Ectodermal cell (in vitro differentiated cells): ENCODE measurements around the gene ERCC5.

Experiments used
- H3K27ac ChIP-seq: 2 replicates; pipeline ENCODE4 v1.7.0; 2013; ENCODE audit warnings: mild to moderate bottlenecking, low read depth, low read length; ENCODE audit not compliant: insufficient read depth, poor library complexity, severe bottlenecking
- H3K27me3 ChIP-seq: 2 replicates; pipeline ENCODE4 v1.7.0; 2013; ENCODE audit warnings: mild to moderate bottlenecking, low read length; ENCODE audit not compliant: insufficient read depth, control insufficient read depth, poor library complexity, severe bottlenecking
- H3K36me3 ChIP-seq: one replicate; pipeline ENCODE4 v1.7.0; 2013; ENCODE audit warnings: low read length; ENCODE audit not compliant: control insufficient read depth, insufficient read depth
- H3K4me1 ChIP-seq: one replicate; pipeline ENCODE4 v1.7.0; 2013; ENCODE audit warnings: low read length; ENCODE audit not compliant: control insufficient read depth, insufficient read depth
- H3K4me3 ChIP-seq: 2 replicates; pipeline ENCODE4 v1.7.0; 2013; ENCODE audit warnings: low read depth, low read length, control low read depth; ENCODE audit not compliant: insufficient read depth
- H3K9me3 ChIP-seq: 2 replicates; pipeline ENCODE4 v1.7.0; 2013; ENCODE audit warnings: mild to moderate bottlenecking, low read length, moderate library complexity; ENCODE audit not compliant: control insufficient read depth
- WGBS, 2 experiments: methylation state at CpG; one replicate each; pipeline ENCODE4 v1.1.7; 2013; ENCODE audit warnings: missing lambda C conversion rate in 2 of 2; 5-methylcytosine and 5-hydroxymethylcytosine counted together

Gene ERCC5

DNA sequence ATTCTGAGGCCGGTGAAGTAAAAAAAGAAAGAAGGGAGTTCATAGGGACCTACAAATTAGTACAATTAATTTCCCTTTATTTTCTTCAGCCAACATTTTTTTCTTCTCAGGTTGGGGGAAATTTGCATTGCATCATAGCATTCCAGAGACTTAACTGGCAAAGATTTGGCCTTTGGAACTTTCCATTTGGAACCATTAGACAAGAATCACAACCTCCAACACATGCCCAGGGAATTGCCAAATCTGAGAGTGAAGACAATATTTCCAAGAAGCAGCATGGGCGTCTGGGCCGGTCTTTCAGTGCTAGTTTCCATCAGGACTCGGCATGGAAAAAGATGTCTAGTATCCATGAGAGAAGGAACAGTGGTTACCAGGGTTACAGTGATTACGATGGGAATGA is 6.4 kb upstream of the ERCC5 start:
- Histone ChIP-seq H3K9me3 (no peaks in the 10 kb centered on the region), H3K27me3 (no peaks in the 10 kb centered on the region), H3K4me1 (no peaks in the 10 kb centered on the region), H3K27ac (no peak overlapping the region), H3K36me3 (no peaks in the 10 kb centered on the region), H3K4me3 (no peak overlapping the region)
- WGBS, 2 experiments: 93 to 95% methylated on average over 4 to 5 of the region's 5 CpGs

DNA sequence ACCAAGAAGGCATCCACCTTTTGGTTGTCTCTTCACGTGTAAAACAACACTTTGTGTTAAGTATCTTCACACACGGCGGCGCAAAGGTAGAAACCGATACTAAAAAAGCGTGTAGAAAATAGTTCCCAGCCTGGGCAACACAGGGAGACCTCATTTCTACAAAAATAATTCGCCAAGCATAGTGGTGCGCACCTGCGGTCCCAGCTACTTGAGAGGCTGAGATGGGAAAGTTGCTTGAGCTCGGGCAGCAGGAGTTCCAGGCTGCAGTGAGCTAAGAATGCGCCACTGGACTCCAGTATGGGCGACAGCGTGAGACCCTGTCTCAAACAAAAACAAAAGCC is 573 bp upstream of the ERCC5 start:
- H3K27ac ChIP-seq: no peak overlapping the region
- 9 to 12% methylated on average over 13 of the region's 13 CpGs for WGBS, 2 experiments
- H3K4me3 ChIP-seq: peak overlapping the region; percentile 97
- H3K4me1 ChIP-seq: no peaks in the 10 kb centered on the region
- H3K27me3 ChIP-seq: no peaks in the 10 kb centered on the region
- no peaks in the 10 kb centered on the region for H3K9me3 ChIP-seq
- H3K36me3 ChIP-seq: no peaks in the 10 kb centered on the region

DNA sequence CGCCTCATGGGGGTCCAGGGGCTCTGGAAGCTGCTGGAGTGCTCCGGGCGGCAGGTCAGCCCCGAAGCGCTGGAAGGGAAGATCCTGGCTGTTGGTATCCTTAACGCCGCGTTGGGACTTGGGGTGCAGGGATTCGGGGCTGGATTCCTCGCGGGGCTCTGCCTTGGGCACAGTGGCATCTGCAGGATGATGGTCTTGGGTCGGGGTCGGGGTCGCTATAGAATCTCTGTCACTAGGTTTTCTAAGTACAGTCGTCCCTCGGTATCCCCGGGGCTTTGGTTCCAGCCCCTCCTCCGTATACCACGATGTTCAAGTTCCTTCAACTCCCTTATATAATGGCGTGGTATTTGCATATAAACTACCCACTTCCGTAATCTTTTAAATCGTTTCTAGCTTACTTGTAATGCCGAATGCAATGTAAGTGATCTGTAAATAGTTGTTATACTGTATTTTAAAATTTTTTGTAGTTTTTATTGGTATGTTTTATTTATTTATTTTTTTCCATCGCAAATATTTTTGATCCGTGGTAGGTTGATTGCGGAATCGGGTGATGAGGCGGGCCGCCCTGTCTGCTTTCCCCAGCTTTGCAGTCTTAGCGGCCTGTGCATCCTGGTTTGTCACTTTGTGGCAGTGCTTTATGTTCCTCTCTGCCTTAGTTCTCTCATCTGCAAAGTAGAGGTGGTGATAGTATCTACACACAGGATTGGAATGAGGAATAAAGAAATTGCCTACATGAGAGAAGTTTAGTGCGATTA is 606 bp downstream of the ERCC5 start:
- H3K36me3 ChIP-seq: no peaks in the 10 kb centered on the region
- no peaks in the 10 kb centered on the region for H3K9me3 ChIP-seq
- H3K4me3 ChIP-seq: peak overlapping the region; percentile 97
- no peaks in the 10 kb centered on the region for H3K4me1 ChIP-seq
- WGBS, 2 experiments: 1 to 3% methylated on average over 24 to 27 of the region's 31 CpGs
- H3K27me3 ChIP-seq: no peaks in the 10 kb centered on the region
- peak overlapping the region; percentile 62 for H3K27ac ChIP-seq

DNA sequence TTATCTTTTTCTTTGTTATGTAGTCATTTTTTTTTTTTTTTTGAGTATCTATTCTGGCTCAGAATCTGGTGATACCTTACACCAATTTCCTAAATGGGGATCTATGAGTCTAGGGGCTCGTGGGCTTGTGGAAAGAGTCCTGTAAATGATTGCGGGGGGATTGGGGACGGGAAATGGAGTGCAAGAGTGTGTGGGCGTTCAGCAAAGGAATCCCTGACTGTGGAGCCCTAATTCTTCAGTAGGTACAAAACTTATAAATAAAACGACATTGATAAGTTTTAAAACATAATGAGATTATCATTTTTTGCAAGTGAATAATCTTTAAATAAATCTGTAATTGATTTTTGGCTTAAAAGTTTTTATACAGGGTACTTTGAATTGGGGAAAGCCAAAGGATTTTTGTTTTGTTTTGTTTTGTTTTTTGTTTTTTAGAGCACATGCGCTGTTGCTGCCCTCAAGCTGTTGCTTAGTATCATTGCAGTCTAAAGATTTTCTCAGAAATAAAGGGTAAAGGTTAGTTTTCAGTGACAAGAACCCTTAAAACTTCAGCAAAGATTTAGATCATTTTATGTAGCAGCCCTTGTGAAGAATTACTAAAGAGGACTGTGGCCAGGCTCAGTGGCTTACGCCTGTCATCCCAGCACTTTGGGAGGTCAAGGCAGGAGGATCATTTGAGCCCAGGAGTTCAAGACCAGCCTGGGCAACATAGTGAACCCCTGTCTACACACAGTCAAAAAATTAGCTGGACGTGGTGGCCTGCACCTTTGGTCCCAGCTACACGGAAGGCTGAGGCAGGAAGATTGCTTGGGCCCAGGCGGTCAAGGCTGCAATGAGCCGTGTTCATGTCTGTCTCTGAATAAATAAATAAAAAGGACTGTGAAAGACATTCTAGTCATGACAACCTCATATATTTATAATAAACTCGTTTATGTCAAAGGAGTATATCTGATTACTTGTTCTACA is 1.7 kb downstream of the ERCC5 start:
- H3K27ac ChIP-seq: no peak overlapping the region
- H3K4me3 ChIP-seq: peak overlapping the region; percentile 97
- WGBS, 2 experiments: 50 to 53% methylated on average over 9 of the region's 12 CpGs
- H3K4me1 ChIP-seq: no peaks in the 10 kb centered on the region
- H3K27me3 ChIP-seq: no peaks in the 10 kb centered on the region
- H3K36me3 ChIP-seq: no peaks in the 10 kb centered on the region
- H3K9me3 ChIP-seq: no peaks in the 10 kb centered on the region

DNA sequence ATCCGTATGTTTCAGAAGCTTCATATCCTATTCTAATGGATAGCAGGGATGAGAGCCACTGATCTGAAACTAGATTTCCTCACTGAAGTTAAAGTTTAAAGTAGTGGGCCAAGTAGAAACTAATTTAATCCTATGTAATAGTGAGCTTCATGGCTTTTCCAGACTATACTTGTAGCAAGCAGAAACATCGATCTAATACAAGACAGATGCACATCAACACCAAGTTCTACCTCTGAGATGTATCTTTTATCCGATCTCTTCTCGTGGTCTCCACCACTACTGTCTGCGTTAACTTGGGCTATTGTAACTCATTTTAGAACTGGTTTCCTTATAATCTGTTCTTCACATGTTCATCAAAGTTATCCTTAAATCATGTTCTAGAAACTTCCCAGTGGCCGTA is 3.1 kb downstream of the ERCC5 start:
- Histone ChIP-seq H3K27me3 (no peaks in the 10 kb centered on the region), H3K27ac (no peak overlapping the region), H3K4me1 (no peaks in the 10 kb centered on the region), H3K9me3 (no peaks in the 10 kb centered on the region), H3K36me3 (no peaks in the 10 kb centered on the region), H3K4me3 (no peak overlapping the region)
- WGBS, 2 experiments: 95 to 96% methylated on average over 6 of the region's 6 CpGs

DNA sequence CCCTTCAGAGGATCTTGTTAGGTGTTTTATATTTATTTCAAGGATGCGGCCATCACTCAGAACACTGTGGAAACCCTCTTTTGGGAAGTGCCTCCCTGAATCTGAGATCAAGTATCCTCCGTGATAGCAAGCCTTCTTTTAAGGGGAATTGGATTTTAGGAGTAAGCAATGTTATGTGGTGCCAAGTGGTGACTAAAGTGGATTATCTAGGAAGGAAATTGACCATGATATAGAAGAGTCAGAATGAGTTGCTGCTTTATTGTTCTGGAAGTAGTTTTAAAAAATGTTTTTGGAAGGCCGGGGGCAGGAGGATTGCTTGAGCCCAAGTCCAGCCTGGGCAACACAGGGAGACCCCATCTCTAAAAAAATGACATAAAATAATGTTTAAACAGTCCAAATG is 6.7 kb downstream of the ERCC5 start:
- Histone ChIP-seq H3K4me3 (no peak overlapping the region), H3K4me1 (no peaks in the 10 kb centered on the region), H3K9me3 (no peaks in the 10 kb centered on the region), H3K27me3 (no peaks in the 10 kb centered on the region), H3K27ac (no peak overlapping the region), H3K36me3 (no peaks in the 10 kb centered on the region)
- 90 to 98% methylated on average over 3 of the region's 3 CpGs for WGBS, 2 experiments

DNA sequence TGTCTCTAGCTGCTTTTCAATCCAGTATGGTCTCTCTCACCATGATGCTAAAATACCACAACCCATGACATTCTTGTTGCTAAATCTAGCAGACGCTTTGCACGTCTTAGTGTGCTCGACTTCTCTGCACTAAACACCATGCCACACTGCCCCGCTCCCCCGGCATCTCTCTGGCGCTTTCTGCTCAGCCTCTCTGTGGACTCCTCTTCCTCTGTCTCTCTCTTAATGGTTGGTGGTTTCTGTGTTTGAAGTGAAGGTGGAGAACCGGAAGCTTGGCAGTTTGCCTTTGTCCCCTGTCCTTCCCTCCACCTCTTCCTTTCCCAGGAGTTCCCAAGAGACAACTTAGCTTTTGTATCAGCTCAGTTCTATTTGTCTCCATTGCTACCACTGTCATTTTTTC is 8.8 kb downstream of the ERCC5 start:
- 93% methylated on average over 7 of the region's 7 CpGs for WGBS, 2 experiments
- H3K36me3 ChIP-seq: no peaks in the 10 kb centered on the region

DNA sequence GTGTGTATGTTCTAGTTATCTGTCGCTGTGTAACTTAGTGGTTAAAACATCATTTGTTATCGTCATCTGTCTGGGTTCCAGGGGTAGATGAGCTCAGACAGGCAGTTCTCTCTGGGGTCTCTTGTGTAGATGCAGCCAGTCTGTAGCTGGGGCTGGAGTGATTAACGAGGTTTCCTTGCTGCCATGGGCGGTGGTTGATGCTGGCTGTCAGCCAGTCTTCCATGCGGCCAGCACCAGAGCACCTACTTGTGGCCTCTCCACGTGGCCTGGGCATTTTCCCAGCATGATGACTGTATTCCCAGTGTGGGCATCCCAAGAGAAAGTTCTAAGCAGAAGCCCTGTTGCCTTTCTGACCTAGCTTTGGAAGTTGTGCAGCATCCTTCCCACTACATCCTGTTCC is 10.7 kb downstream of the ERCC5 start:
- no peak overlapping the region for H3K27ac ChIP-seq
- WGBS, 2 experiments: 75% methylated on average over 6 of the region's 6 CpGs
- no peak overlapping the region for H3K4me3 ChIP-seq
- no peaks in the 10 kb centered on the region for H3K4me1 ChIP-seq
- H3K27me3 ChIP-seq: no peaks in the 10 kb centered on the region
- H3K9me3 ChIP-seq: no peaks in the 10 kb centered on the region
- peaks cover 2% of the 10 kb centered on the region for H3K36me3 ChIP-seq

More for the DNA sequence above, 8.8 kb downstream of the ERCC5 start:
- Histone ChIP-seq H3K4me1 (no peaks in the 10 kb centered on the region), H3K9me3 (no peaks in the 10 kb centered on the region), H3K27ac (no peak overlapping the region), H3K27me3 (no peaks in the 10 kb centered on the region), H3K4me3 (no peak overlapping the region)

DNA sequence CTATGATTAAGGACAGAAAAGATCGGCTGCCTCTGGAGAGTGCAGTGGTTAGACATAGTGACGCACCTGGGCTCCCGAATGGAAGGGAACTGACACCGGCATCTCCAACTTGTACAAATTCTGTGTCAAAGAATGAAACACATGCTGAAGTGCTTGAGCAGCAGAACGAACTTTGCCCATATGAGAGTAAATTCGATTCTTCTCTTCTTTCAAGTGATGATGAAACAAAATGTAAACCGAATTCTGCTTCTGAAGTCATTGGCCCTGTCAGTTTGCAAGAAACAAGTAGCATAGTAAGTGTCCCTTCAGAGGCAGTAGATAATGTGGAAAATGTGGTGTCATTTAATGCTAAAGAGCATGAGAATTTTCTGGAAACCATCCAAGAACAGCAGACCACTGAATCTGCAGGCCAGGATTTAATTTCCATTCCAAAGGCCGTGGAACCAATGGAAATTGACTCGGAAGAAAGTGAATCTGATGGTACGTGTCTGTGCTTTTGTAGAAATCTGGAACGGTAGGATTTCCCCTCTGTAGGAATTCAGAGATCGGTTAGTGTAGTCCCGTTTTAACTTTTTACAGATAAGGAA is 16.9 kb downstream of the ERCC5 start:
- Histone ChIP-seq H3K27ac (no peak overlapping the region), H3K9me3 (no peaks in the 10 kb centered on the region), H3K27me3 (no peaks in the 10 kb centered on the region), H3K36me3 (peaks cover 35% of the 10 kb centered on the region), H3K4me1 (no peaks in the 10 kb centered on the region), H3K4me3 (no peak overlapping the region)
- 95% methylated on average over 13 of the region's 13 CpGs for whole genome bisulfite sequencing, 2 experiments

DNA sequence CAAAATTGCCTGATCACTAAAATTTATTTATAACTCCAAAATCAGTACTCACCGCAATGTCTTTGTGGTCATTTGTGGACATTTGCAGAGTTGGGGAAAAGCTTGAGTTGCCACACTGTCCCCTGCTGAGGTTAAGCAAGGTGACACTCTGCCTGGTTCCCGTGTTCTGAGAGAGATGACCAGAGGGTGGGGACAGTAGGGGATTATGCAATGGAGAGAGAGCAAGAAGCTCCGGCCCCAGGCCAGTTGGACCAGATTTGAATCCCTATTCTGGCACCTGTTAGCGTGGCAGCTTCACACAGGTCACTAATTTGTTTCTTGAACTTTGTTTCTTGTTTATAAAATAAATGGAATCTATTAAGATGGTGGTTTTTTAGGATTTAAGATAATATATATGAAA is 17.8 kb downstream of the ERCC5 start:
- Histone ChIP-seq H3K27ac (no peak overlapping the region), H3K4me1 (no peaks in the 10 kb centered on the region), H3K9me3 (no peaks in the 10 kb centered on the region), H3K4me3 (no peak overlapping the region), H3K36me3 (peaks cover 35% of the 10 kb centered on the region), H3K27me3 (no peaks in the 10 kb centered on the region)
- WGBS, 2 experiments: 69 to 70% methylated on average over 4 of the region's 4 CpGs
